ENCODE measurements around the gene AMH.

The AMH gene

GRCh38 chr19:2239771-2240770, 9.1 kb upstream of the AMH start:
- no peak overlapping the region for H3K4ac ChIP-seq (ENCODE audit: low read length)
- H3K4me2 ChIP-seq (ENCODE audit: insufficient read depth, low read length, poor library complexity, severe bottlenecking): peak overlapping the region; percentile 54
- H2BK5ac ChIP-seq (ENCODE audit: low read length): peak overlapping the region; percentile 4
- H3K27me3 ChIP-seq (ENCODE audit: control insufficient read depth in 3 of 3, insufficient read depth in 3 of 3, low read depth in 1 of 3, low read length in 3 of 3): no peaks in the 10 kb centered on the region
- peak; percentile 56 for DNase-seq (ENCODE audit: low spot score)
- H2AK5ac ChIP-seq (ENCODE audit: low read depth, low read length): peak overlapping the region; percentile 26
- no peak overlapping the region for H2BK120ac ChIP-seq (ENCODE audit: low read depth, low read length)
- H4K91ac ChIP-seq (ENCODE audit: low read depth, low read length, poor library complexity): no peak overlapping the region
- H2BK15ac ChIP-seq (ENCODE audit: low read length): no peak overlapping the region
- H3K79me1 ChIP-seq (ENCODE audit: low read depth, low read length): peaks cover 42% of the 10 kb centered on the region
- H3K36me3 ChIP-seq (replicated peaks in 1 of 2; ENCODE audit: control insufficient read depth in 2 of 2, insufficient read depth in 2 of 2, low read length in 2 of 2): peaks cover 24 to 68% of the 10 kb centered on the region in 2 donors
- no peak overlapping the region for H3K14ac ChIP-seq (ENCODE audit: low read length)
- H3K4me3 ChIP-seq (ENCODE audit: low read length in 2 of 2): peak overlapping the region; percentile 43 to 60
- peaks cover 23 to 30% of the 10 kb centered on the region in 2 donors for H3K4me1 ChIP-seq (ENCODE audit: control insufficient read depth in 2 of 2, insufficient read depth in 1 of 2, low read depth in 1 of 2, low read length in 2 of 2)
- no peaks in the 10 kb centered on the region for H3K9me3 ChIP-seq (replicated peaks in 1 of 2; ENCODE audit: control insufficient read depth in 2 of 2, insufficient read depth in 1 of 2, low read depth in 1 of 2, low read length in 2 of 2)
- no peak overlapping the region for H3K9ac ChIP-seq (ENCODE audit: low read depth, low read length, poor library complexity)
- H2AFZ ChIP-seq (ENCODE audit: low read length): no peak overlapping the region
- no peak overlapping the region for H4K8ac ChIP-seq (ENCODE audit: low read depth, low read length)
- H3K18ac ChIP-seq (ENCODE audit: low read length): peak overlapping the region; percentile 20
- H2BK12ac ChIP-seq (ENCODE audit: low read length): no peak overlapping the region
- H3K23ac ChIP-seq (ENCODE audit: low read depth, low read length, poor library complexity): no peak overlapping the region
- no peak overlapping the region for H3K27ac ChIP-seq (replicated peaks; ENCODE audit: low read length)
- WGBS, 2 donors (ENCODE audit: extremely low coverage in 2 of 2, insufficient read length in 2 of 2, insufficient replicate concordance in 1 of 2): no CpG with 5 or more reads among the region's 34 CpGs

DNA sequence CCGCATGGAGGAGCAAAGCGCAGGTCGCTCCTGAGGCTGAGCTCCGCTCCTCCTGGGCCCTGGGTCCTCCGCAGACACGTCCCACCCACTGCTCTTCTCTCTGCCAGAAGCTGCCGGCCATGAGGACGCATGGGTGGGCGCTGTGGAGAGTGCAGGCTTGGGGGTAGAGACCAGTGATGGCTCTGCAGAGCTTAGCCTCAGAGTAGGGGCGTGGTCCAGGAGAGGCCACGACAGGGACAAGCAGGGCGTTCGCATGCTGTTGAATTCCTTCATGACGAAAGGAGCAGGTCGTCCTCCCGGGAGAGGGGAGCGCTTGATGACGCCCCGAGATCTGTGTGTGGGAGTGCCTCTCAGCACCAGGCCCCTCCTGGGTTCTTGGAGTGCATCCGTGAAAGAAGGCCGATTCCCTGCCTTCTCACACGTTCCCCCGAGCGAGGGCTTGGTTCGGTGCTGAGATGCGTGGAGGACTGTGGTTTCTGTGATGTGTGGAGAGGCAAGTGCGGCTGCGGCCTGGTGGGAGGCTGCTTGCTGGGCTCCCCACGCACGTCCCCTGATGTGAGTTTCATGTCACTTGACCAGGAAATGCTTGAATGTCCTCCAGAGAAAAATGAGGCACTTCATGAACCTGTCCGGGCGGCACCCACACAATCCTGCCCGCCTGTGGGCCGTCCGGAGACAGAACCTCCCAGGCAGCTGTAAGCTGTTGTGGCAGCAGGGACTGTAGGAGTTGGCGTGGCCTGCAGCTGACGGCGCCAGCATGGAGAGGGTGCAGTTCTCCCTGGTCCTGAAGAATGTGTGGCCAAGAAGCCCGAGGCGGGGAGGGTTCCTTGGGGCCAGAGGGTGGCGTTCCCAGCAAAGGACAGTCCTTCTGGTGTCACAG, 8.0 kb upstream of the AMH start:
- Histone ChIP-seq H3K4me3 (ENCODE audit: low read length in 2 of 2) (peak overlapping the region in 1 of 2 donors; percentile 60), H3K4me2 (ENCODE audit: insufficient read depth, low read length, poor library complexity, severe bottlenecking) (no peak overlapping the region), H3K18ac (ENCODE audit: low read length) (no peak overlapping the region), H2BK15ac (ENCODE audit: low read length) (no peak overlapping the region), H3K27me3 (ENCODE audit: control insufficient read depth in 3 of 3, insufficient read depth in 3 of 3, low read depth in 1 of 3, low read length in 3 of 3) (no peaks in the 10 kb centered on the region), H3K4me1 (ENCODE audit: control insufficient read depth in 2 of 2, insufficient read depth in 1 of 2, low read depth in 1 of 2, low read length in 2 of 2) (peaks cover 23 to 30% of the 10 kb centered on the region in 2 donors), H2BK5ac (ENCODE audit: low read length) (peak overlapping the region; percentile 14), H3K14ac (ENCODE audit: low read length) (no peak overlapping the region), H2AFZ (ENCODE audit: low read length) (no peak overlapping the region), H3K36me3 (replicated peaks in 1 of 2; ENCODE audit: control insufficient read depth in 2 of 2, insufficient read depth in 2 of 2, low read length in 2 of 2) (peaks cover 35 to 79% of the 10 kb centered on the region in 2 donors), H3K4ac (ENCODE audit: low read length) (no peak overlapping the region), H3K79me1 (ENCODE audit: low read depth, low read length) (peaks cover 43% of the 10 kb centered on the region), H4K8ac (ENCODE audit: low read depth, low read length) (no peak overlapping the region), H3K9ac (ENCODE audit: low read depth, low read length, poor library complexity) (peak overlapping the region; percentile 65), H3K9me3 (replicated peaks in 1 of 2; ENCODE audit: control insufficient read depth in 2 of 2, insufficient read depth in 1 of 2, low read depth in 1 of 2, low read length in 2 of 2) (no peaks in the 10 kb centered on the region), H2AK5ac (ENCODE audit: low read depth, low read length) (peak overlapping the region; percentile 1), H4K91ac (ENCODE audit: low read depth, low read length, poor library complexity) (no peak overlapping the region), H3K23ac (ENCODE audit: low read depth, low read length, poor library complexity) (peak overlapping the region; percentile 20), H3K27ac (replicated peaks; ENCODE audit: low read length) (no peak overlapping the region), H2BK12ac (ENCODE audit: low read length) (no peak overlapping the region), H2BK120ac (ENCODE audit: low read depth, low read length) (no peak overlapping the region)
- WGBS, 2 donors (ENCODE audit: extremely low coverage in 2 of 2, insufficient read length in 2 of 2, insufficient replicate concordance in 1 of 2): no CpG with 5 or more reads among the region's 41 CpGs
- no peak for DNase-seq (ENCODE audit: low spot score)

DNA sequence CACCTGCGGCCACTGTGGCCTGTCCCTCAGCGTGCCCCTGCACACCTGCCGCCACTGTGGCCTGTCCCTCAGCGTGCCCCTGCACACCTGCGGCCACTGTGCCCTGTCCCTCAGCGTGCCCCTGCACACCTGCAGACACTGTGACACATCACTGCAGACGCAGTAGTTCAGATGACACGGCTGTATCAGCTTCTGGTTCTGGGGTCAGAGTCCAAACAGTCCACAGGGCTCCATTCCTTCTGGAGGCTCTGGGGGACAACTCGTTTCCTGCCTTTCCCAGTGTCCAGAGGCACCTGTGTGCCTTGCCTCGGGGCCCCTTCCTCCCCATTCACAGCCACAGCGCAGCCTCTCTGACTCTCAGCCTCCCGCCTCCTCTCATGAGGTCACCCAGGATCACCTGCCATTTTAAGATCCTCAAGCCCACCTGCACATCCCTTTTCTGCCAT, 7.0 kb upstream of the AMH start:
- H2BK120ac ChIP-seq (ENCODE audit: low read depth, low read length): no peak overlapping the region
- H2AFZ ChIP-seq (ENCODE audit: low read length): no peak overlapping the region
- no peak overlapping the region for H2AK5ac ChIP-seq (ENCODE audit: low read depth, low read length)
- no peak overlapping the region for H4K91ac ChIP-seq (ENCODE audit: low read depth, low read length, poor library complexity)
- no peak overlapping the region for H3K4me3 ChIP-seq (ENCODE audit: low read length in 2 of 2)
- DNase-seq (ENCODE audit: low spot score): no peak
- H3K27ac ChIP-seq (replicated peaks; ENCODE audit: low read length): no peak overlapping the region
- no peaks in the 10 kb centered on the region for H3K27me3 ChIP-seq (ENCODE audit: control insufficient read depth in 3 of 3, insufficient read depth in 3 of 3, low read depth in 1 of 3, low read length in 3 of 3)
- H3K4me2 ChIP-seq (ENCODE audit: insufficient read depth, low read length, poor library complexity, severe bottlenecking): no peak overlapping the region
- H3K4ac ChIP-seq (ENCODE audit: low read length): no peak overlapping the region
- no peaks in the 10 kb centered on the region for H3K9me3 ChIP-seq (replicated peaks in 1 of 2; ENCODE audit: control insufficient read depth in 2 of 2, insufficient read depth in 1 of 2, low read depth in 1 of 2, low read length in 2 of 2)
- peaks cover 44% of the 10 kb centered on the region for H3K79me1 ChIP-seq (ENCODE audit: low read depth, low read length)
- no peak overlapping the region for H2BK15ac ChIP-seq (ENCODE audit: low read length)
- no peak overlapping the region for H3K18ac ChIP-seq (ENCODE audit: low read length)
- no CpG with 5 or more reads among the region's 12 CpGs for WGBS, 2 donors (ENCODE audit: extremely low coverage in 2 of 2, insufficient read length in 2 of 2, insufficient replicate concordance in 1 of 2)
- H4K8ac ChIP-seq (ENCODE audit: low read depth, low read length): no peak overlapping the region
- peak overlapping the region; percentile 69 for H3K23ac ChIP-seq (ENCODE audit: low read depth, low read length, poor library complexity)
- no peak overlapping the region for H3K14ac ChIP-seq (ENCODE audit: low read length)
- peaks cover 23 to 30% of the 10 kb centered on the region in 2 donors for H3K4me1 ChIP-seq (ENCODE audit: control insufficient read depth in 2 of 2, insufficient read depth in 1 of 2, low read depth in 1 of 2, low read length in 2 of 2)
- H3K36me3 ChIP-seq (replicated peaks in 1 of 2; ENCODE audit: control insufficient read depth in 2 of 2, insufficient read depth in 2 of 2, low read length in 2 of 2): peaks cover 43 to 89% of the 10 kb centered on the region in 2 donors
- no peak overlapping the region for H2BK5ac ChIP-seq (ENCODE audit: low read length)
- H2BK12ac ChIP-seq (ENCODE audit: low read length): no peak overlapping the region
- H3K9ac ChIP-seq (ENCODE audit: low read depth, low read length, poor library complexity): peak overlapping the region; percentile 88
